ENCODE data around the gene SMG6. TPM values are rescaled to one million over a fixed set of nuclear protein-coding genes. Genes with fewer than 3 reads are reported as not detected.

The SMG6 gene
- total and polyA plus RNA-seq, 8 donors, result 27.7 to 42.2 (median 38.5) TPM

GRCh38 chr17:2057175-2057759, 246.3 kb downstream of the SMG6 start:
- intact Hi-C loops (cut with DNase I), result loop anchor here in 1 of 2 donors (5.0 kb wide), 1 partner anchor 185 kb away; no protein-coding TSS in a partner anchor
- H3K4me1 ChIP-seq, result peaks cover 26 to 74% of the 10 kb centered on the region in 2 donors
- H3K4me3 ChIP-seq, result peak overlapping the region; percentile 19 to 57
- peaks cover 0 to 36% of the 10 kb centered on the region in 2 donors for H3K36me3 ChIP-seq
- H3K27me3 ChIP-seq, result peaks cover 8 to 64% of the 10 kb centered on the region in 2 donors
- no peak for ATAC-seq
- peak in 2 of 4 donors; percentile 30 to 85 for DNase-seq
- no peaks in the 10 kb centered on the region for H3K9me3 ChIP-seq
- TF ChIP-seq CTCF (IDR thresholded peaks at IDR 0.05), result no peak
- H3K27ac ChIP-seq, result peak overlapping the region; percentile 66 to 82

- ATAC-seq, result no peak
- Histone ChIP-seq H3K4me3 (peak overlapping the region; percentile 56 to 57), H3K27ac (peak overlapping the region; percentile 78 to 82), H3K9me3 (no peaks in the 10 kb centered on the region), H3K27me3 (peaks cover 8 to 72% of the 10 kb centered on the region in 2 donors), H3K36me3 (peaks cover 0 to 31% of the 10 kb centered on the region in 2 donors), H3K4me1 (peaks cover 24 to 77% of the 10 kb centered on the region in 2 donors)
- TF ChIP-seq CTCF (IDR thresholded peaks at IDR 0.05), result peak in 1 of 2 donors; percentile 11
- intact Hi-C loops (cut with DNase I), result loop anchor here in 1 of 2 donors (5.0 kb wide), 1 partner anchor 186 kb away; no protein-coding TSS in a partner anchor
- peak; percentile 49 to 92 (median 58) for DNase-seq
Measured at GRCh38 chr17:2056206-2057174, 247.1 kb downstream of the SMG6 start.

GRCh38 chr17:2055292-2056205, 248.0 kb downstream of the SMG6 start:
- peaks cover 12 to 81% of the 10 kb centered on the region in 2 donors for H3K27me3 ChIP-seq
- peaks cover 32 to 86% of the 10 kb centered on the region in 2 donors for H3K4me1 ChIP-seq
- no peak for ATAC-seq
- H3K4me3 ChIP-seq, result peak overlapping the region; percentile 56 to 57
- no peaks in the 10 kb centered on the region for H3K9me3 ChIP-seq
- peak overlapping the region; percentile 81 to 82 for H3K27ac ChIP-seq
- intact Hi-C loops (cut with DNase I), result loop anchor here in 1 of 2 donors (5.0 kb wide), 1 partner anchor 187 kb away; no protein-coding TSS in a partner anchor
- no peak for TF ChIP-seq CTCF (IDR thresholded peaks at IDR 0.05)
- H3K36me3 ChIP-seq, result peaks cover 0 to 22% of the 10 kb centered on the region in 2 donors
- peak in 3 of 4 donors; percentile 46 to 87 (median 56) for DNase-seq

GRCh38 chr17:2054512-2055291, 248.9 kb downstream of the SMG6 start, which contains the start of gene HIC1:
TSS of gene HIC1 (plus strand) at chr17:2055103. CDS start at chr17:2056691, 1,588 bp downstream.
- Histone ChIP-seq H3K36me3 (peaks cover 0 to 14% of the 10 kb centered on the region in 2 donors), H3K9me3 (no peaks in the 10 kb centered on the region), H3K4me3 (peak within 1 kb of the TSS; percentile 56 to 57), H3K27me3 (peaks cover 13 to 86% of the 10 kb centered on the region in 2 donors), H3K4me1 (peaks cover 33 to 84% of the 10 kb centered on the region in 2 donors), H3K27ac (peak within 1 kb of the TSS; percentile 81 to 82)
- intact Hi-C loops (cut with DNase I), result loop anchor here in 1 of 2 donors (5.0 kb wide), 1 partner anchor 188 kb away; no protein-coding TSS in a partner anchor
- ATAC-seq (peak; percentile 71), DNase-seq (peak; percentile 73 to 96 (median 84))
- TF ChIP-seq CTCF (IDR thresholded peaks at IDR 0.05), result peak; percentile 97 to 99

Measured in left lung (tissue), 10 donors.